NCI-H774 (cell line): ENCODE measurements around the gene LAMC2.

ENCODE experiments used
- DNase-seq: peaks from one replicate; lab custom pipeline; 2025; lab: John Stamatoyannopoulos, UW

Gene LAMC2

GRCh38 chr1:183287191-183287675, 101.2 kb downstream of the LAMC2 start:
- no peak for DNase-seq

DNA sequence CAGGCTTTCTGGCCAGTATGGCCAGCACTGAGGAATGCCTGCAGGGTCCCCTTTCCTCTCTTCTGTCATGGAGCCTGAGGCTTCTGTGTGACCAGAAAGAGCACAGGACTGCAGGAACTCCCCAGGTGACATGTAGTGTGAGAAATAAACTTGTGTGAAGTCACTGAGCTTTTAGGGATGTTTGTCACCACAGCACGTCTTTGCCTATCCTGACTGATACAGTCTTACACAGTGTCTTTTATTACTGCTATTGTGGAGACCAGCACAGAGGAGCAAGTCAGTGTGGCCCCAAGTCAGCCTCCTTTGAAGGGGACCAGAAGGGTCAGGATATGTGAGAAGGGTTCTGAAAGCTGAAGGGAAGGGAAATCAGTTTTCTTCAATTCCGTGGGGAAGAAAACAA, 102.5 kb downstream of the LAMC2 start:
- DNase-seq = no peak

DNA sequence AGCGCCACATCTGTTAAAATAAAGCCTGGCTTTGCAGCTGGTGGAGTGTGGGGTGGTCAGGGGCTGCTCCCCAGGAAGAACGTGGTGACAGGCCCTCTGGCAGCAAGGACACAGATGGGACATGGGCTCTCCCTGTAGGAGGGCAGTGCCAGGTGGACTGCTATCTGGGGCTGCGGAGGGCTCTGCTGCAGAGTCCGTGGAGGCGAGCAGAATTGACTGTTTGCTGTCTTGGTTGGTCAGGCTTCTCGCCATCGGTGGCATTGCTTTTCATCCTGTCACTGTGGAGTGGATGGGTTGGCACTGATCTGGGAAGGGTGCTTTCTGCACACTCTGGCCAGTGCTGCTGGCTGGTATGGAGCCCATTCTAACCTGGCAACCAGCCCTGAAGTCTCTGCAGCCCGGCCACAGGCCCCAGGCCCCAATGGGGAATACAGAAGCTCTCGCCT, 103.0 kb downstream of the LAMC2 start:
- no peak for DNase-seq

DNA sequence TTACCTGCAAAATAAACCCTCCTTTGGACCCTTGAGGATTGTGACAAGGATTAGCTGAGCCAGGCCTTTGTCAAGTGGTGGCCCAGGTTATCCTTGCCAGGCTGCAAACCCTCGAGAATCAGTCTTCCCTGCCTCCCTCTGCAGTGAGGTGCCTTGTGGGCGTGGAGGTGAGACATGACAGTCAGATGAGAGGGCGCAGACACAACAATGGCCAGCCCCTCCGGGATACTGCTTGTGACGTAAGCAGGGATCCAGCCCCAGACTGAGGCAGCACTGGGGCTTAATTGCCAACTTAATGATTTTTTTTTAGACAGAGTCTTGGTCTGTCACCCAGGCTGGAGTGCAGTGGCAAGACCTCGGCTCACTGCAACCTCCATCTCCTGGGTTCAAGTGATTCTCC, 104.6 kb downstream of the LAMC2 start:
- no peak for DNase-seq

DNA sequence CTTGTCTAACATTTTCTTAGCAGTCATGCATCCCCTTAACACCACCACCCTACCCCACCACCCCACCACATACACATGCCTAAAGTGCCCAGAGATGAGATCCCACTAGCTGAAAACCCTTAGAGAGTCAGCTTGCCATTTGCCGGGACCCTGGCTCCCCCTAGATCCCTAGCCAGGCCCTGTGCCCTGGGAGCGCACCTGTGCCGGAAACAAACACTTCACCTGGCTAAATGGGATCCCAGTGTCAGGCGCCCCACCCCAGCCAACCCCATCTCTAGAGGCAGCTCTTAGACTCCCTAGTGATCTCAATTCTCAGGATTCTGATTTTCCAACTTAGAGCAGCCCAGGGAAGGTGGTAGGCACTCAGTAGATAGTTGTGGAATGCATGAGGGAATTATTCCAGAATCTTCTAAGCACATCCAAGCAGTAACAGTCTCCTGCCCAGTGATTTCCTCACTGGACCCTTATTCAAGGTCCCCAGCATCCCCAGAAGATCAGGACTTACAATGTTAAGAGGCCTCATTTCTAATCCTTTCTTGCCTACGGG, 105.2 kb downstream of the LAMC2 start:
- DNase-seq = no peak

- DNase-seq = no peak
Measured at GRCh38 chr1:183291802-183292514, 105.9 kb downstream of the LAMC2 start.

- no peak for DNase-seq
Measured at GRCh38 chr1:183293241-183293640, 107.2 kb downstream of the LAMC2 start.

DNA sequence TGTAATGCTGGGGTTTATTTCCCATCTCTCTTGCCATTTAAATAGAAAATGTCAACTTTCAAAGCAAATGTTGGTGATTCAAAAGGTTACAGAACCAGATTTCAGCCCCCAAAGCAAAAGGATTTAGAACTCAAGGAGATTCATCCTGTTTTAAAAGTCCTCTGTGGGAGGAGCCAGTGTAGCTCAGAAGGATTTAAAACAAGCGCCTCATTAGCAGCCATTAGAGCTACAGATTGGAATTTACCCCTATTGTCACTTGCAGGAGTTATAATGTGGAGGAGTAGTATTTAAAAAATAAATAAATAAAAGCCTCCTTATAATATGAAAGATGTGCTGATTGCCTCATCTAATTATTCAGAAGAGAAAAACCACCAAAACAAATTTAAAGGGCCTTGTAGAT, 107.8 kb downstream of the LAMC2 start:
- no peak for DNase-seq
